AG08395 (cell line): ENCODE data around the gene TENT5A.
"Not testable (repeated sequence)": the region's sequence is repeated elsewhere in the genome, so short reads cannot be mapped to it uniquely, and the experiment has no call there.

Experiments
- DNase-seq: peaks from one replicate; pipeline ENCODE4 v3.0.0; 2012; ENCODE audit warnings: mixed read lengths, low spot score

The TENT5A gene

GRCh38 chr6:81752084-81752920 lies at the start of gene TENT5A:
TSS of gene TENT5A (minus strand) at chr6:81752681. CDS start at chr6:81752141, 540 bp downstream.
- peak; percentile 90 for DNase-seq

GRCh38 chr6:81801489-81801888 lies 49.0 kb upstream of the TENT5A start:
- no peak for DNase-seq

DNA sequence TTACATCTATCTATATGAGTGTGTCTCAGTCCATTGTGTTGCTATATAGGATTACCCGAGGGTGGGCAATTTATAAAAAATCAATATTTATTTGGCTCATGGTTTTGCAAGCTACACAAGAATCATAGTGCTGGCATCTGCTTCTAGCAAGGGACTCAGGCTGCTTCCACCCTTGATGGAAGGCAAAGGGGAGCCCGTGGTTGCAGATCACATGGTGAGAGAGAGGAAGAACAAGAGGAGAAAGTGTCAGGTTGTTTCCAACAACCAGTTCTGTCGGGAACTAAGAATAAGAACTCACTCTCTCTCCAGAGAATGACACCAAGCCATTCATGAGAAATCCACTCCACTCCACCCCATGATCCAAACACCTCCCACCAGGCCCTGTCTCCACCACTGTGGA lies 48.2 kb upstream of the TENT5A start:
- no peak for DNase-seq

- no peak for DNase-seq
These were observed 46.8 kb upstream of the TENT5A start for GRCh38 chr6:81799323-81799722.

- no peak for DNase-seq
These were observed 45.1 kb upstream of the TENT5A start for GRCh38 chr6:81797591-81797990.

- DNase-seq = no peak
These were observed 43.4 kb upstream of the TENT5A start for GRCh38 chr6:81795890-81796289.

DNA sequence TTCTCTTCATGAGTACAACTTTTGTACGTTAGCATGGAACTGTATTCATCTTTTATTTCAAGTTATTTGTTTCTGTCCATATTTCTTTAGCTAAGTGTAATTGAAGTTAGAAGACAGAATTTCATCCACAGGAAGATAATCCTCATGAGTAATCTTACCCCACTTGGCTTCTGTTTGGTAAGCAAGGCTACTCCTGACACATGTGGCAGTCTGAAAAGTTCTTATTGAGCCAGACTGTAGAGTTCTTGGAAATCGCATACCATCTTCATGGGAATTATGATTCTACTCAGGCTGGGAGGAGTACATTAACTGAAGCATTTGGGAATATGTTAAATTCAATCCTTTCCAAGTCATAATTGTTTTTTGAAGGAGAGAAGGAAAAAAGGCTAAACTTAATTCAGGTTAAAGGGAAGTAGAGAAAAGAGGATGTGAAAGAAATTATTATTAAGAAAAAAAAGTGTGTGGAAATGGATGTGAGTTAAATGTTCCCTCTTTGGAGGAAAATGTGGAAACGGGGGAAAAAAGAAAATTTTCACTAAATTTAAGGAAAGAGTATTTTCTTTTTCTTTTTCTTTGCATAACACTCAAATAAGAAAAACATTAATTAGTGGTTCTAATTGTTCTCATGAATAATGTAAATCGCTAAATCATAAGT lies 41.5 kb upstream of the TENT5A start:
- DNase-seq = peak; percentile 47

DNA sequence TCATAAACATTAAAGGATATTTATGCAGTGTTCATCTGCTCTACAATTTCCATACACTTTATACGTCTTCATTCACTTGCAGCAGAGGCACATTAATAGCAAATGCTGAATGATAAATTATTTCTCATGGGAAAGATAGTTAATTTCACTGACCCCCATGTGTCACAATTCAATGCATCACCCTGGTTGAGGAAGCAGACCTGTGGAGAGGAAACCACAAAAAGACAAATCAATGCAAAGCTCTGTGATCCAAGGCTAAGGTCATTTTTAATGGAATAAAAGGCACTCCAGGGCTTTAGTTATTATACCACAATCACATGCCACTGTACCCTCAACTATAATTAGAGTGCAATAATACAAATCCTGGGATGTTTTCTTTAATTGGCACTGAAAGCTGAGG lies 40.3 kb upstream of the TENT5A start:
- DNase-seq = no peak

- DNase-seq = no peak
These were observed 39.3 kb upstream of the TENT5A start for GRCh38 chr6:81791756-81792155.

DNA sequence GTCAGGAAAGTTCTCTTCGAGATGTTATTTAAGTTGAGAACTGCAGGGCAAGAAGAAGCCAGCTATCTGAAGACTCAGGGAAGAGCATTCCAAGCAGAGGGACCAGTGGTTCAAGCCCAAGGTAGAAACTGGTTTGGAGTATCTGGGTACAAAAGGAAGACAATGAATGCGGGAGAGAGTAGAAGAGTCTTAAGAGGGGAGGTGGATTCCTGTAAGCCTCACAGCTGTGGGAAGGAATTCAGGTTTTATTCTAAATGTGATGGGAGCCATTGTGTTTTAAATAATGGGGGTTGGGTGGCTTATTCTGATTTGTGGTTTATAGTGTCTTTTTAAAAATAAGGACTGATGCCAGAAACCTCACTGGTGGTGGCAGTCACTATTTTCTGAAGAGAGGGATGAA lies 37.6 kb upstream of the TENT5A start:
- DNase-seq = no peak

DNA sequence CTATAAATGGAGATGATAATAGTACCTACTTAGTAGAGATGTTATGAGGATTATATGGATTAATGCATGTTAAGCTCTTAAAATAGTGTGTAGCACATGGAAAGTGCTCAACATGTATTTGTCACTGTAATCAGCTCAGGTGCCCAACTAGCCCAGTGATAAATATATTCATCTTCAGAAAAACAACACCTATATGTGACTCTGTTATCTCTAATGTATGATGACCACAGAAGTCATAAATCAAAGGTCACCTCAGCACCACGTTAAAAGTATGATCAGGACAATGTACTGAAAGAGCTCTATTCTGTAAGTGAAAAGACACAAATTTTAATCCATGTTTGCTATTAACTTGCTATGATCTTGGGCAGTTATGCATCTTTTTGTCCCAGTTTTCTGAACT lies 36.8 kb upstream of the TENT5A start:
- DNase-seq = no peak

DNA sequence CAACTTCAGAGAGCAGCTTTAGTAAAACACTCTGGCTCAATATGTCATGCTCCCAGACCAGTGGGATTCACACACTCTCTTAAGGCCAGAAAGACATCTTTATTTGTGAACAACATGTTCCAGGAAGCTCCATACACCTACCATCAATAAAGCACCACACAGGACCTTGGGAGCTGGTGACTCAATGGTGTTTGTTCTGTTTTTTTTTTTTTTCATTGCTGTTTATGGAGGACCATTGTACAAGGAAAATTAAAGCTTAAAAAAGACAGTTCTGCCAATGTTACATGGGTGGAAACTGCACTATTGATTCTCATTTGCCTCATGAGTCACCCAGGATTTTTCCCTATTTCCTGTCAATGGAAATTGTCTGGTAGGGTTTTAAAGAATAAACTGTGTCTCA lies 36.3 kb upstream of the TENT5A start:
- no peak for DNase-seq

DNA sequence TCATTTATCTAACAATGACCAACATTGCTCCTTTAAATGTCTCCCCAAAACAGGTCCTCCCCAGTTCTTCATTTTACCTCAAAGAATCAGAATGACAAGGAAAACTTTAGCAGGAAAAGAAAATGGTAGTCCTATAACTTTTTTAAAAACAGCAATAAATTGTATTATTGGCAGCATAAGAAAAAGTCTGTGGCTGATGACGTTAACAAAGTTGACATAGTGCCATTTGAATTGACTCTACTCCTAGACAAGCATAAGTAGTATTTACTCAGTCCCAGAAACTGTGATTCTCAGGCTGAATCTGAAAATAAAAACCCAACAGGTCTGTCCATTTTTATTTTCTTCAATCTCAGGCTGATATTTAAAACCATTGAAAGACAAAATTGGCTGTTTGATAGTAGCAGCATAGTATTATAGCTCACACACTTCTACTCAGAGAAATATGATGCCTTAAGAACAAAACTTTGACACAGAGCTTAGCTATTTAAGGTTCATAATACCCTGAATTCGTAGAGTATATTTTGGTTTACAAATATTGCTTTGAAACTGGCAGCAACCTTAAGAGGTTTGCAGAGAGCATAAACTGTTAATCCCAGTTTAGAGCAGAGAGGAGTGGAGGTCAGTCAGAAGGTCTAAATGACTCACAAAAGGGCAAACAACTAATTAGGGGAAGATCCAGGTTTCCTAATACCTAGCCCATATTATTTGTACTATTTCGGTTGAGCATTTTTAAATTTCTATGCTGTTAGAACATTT lies 35.0 kb upstream of the TENT5A start:
- DNase-seq = no peak

GRCh38 chr6:81786150-81786549 lies 33.7 kb upstream of the TENT5A start:
- no peak for DNase-seq

DNA sequence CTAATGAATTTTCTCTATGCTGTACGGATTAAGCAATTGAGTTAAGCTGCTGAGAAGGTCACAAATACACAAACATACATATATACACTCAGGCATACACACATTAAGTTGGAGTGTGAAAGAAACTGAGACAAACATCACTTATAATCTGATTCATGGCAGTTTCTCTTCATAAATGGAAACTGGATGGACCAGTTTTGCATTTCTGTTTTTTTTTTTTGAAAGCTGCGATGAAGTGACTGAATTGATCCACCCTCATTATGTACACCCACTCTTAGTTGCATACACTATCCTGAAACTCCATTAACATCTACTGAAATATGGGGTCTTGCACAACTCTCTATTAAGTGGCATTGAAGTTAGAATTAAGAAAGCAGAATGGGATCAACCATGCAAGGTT lies 32.9 kb upstream of the TENT5A start:
- DNase-seq = no peak

DNA sequence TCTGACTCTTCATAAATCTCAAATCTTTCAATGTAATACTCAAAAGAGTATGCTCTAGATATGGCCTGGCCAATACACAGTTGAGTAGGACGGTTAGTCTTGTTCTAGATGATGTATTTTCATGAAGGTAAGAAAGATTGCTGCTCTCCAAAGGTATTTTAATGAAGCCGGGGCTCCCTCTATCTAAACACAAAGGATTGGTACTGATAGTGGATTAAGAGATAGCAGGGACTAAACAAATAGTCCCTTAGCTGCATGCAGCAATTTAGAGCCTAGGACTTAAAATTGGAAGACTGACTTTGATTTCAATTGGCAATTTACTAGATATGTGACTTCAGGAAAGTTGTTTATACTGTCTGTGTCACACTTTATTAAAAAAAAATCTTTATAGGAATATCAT lies 31.4 kb upstream of the TENT5A start:
- DNase-seq = no peak

- no peak for DNase-seq
These were observed 29.1 kb upstream of the TENT5A start for GRCh38 chr6:81781624-81782023.

DNA sequence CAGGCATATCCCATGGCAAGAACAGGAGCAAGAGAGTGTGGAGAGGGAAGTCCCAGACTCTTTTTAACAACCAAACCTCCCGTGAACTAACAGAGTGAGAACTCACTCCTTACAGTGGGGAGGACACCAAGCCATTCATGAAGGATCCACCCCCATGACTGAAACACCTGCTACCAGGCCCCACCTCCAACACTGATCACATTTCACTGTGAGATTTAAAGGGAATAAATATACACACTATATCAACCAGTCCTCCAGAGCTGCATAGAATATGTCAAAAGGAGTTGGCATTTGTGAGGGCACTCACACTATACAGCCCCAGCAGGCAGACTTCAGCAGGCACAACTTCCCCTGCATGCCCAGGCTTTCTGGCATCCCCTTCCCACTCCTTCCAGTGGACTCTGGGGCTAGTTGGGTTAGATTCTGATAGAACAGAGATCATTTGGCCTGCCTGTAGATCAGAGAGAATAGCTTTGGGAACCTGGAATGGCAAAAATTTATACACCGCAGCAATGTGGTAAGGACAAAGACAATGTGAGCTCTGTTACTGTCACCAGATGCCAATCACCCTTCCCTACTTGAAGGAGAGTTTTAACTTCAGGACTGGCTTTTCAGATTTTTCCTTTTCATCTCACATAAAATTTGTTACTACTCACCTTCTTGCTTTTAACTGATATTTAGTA lies 25.2 kb upstream of the TENT5A start:
- DNase-seq = no peak

DNA sequence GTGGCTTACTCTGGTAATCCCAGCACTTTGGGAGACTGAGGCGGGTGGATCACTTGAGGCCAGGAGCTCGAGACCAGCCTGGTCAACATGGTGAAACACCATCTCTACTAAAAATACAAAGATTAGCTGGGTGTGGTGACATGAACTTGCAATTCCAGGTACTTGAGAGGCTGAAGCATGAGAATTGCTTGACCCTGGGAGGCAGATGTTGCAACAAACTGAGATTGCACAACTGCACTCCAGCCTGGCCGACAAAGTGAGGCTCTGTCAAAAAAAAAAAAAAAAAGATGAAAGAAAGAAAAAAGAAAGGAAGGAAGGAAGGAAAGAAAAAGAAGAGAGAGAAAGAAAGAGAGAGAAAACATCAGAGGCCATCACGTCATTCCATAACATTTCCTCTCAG lies 23.7 kb upstream of the TENT5A start:
- not testable (repeated sequence) for DNase-seq

DNA sequence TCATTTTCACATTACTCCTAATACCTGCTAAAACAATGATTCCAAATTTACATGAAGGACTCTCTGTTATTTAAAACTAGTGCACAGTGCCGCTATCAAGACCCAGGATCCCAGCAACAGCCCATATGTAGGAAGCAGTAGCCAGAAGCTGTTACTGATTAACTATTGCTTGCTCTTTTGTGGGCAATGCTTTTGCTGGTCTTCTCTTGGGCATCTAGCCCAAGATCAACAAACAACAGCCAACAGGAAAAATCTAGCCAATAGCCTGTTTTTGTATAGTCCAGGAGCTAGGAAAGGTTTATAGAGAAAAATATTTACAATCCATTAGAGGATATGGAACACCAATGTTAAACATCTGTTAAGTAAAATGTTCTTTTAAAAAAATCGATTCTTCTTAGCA lies 22.1 kb upstream of the TENT5A start:
- DNase-seq = no peak

DNA sequence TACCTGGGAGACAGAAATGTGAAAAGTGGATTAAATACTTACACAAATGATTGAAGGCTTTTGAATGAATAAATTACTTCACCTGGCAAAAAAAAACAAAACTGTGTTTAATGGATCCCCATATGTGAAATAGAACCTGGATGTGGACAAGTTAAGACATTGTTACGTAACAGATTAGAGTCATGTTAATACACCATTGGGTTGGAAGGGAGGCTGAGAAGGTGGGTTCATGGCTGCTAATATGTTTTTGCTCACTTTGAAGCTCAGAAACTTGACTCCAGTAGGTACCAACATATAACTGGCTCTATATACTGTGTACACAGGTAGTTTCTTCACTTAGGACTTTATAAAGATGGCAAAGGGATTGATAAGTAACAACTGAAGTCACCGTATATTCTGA lies 21.4 kb upstream of the TENT5A start:
- no peak for DNase-seq

GRCh38 chr6:81772741-81773140 lies 20.3 kb upstream of the TENT5A start:
- DNase-seq = peak; percentile 64
